Erythroblast (primary cell): Measurements from ENCODE around the gene FER1L5.

ENCODE experiments used
- GATA1 ChIP-seq: IDR thresholded peaks from 2 replicates; pipeline ENCODE4 v1.6.1; 2011; ENCODE audit warnings: low read depth, mild to moderate bottlenecking, control low read depth, low read length, moderate library complexity
- POLR2A ChIP-seq: IDR thresholded peaks from 2 replicates; pipeline ENCODE4 v1.6.1; 2011; ENCODE audit warnings: mild to moderate bottlenecking, low read length

- TF ChIP-seq POLR2A, result no peak
- TF ChIP-seq GATA1, result no peak
These were observed 48.3 kb upstream of the FER1L5 start for GRCh38 chr2:96594282-96594681.
